Measurements from ENCODE around the gene MYO3A.

DNA sequence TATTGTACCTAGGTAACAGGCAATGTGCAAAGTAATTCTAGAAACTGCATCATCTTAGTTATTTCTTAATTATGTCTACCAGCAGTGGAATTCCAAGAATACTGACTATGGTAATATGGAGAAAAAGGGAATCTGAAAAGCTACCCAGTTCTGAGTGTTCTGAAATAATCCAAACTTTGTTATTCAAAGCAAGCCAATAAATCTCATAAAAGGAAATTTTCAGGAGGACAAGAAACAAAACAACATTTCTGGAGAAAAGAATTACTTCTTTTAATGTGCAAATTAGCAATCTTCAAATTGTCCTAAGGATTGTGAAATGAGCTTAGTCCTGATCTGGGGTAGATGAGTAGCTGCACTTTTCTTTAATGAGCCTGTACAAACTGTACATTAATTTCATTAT is 88.8 kb downstream of the MYO3A start:
- TF ChIP-seq, protein P1, sequence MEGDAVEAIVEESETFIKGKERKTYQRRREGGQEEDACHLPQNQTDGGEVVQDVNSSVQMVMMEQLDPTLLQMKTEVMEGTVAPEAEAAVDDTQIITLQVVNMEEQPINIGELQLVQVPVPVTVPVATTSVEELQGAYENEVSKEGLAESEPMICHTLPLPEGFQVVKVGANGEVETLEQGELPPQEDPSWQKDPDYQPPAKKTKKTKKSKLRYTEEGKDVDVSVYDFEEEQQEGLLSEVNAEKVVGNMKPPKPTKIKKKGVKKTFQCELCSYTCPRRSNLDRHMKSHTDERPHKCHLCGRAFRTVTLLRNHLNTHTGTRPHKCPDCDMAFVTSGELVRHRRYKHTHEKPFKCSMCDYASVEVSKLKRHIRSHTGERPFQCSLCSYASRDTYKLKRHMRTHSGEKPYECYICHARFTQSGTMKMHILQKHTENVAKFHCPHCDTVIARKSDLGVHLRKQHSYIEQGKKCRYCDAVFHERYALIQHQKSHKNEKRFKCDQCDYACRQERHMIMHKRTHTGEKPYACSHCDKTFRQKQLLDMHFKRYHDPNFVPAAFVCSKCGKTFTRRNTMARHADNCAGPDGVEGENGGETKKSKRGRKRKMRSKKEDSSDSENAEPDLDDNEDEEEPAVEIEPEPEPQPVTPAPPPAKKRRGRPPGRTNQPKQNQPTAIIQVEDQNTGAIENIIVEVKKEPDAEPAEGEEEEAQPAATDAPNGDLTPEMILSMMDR (IDR thresholded peaks at IDR 0.05): no peak
- TF ChIP-seq EP300 (IDR thresholded peaks at IDR 0.05) (no peak), POLR2AphosphoS5 (IDR thresholded peaks at IDR 0.05) (no peak)

All from gastroesophageal sphincter (tissue), 3 donors.